Measurements from ENCODE around the gene AGRN.
"Not testable (repeated sequence)": the region's sequence is repeated elsewhere in the genome, so short reads cannot be mapped to it uniquely, and the experiment has no call there.

DNA sequence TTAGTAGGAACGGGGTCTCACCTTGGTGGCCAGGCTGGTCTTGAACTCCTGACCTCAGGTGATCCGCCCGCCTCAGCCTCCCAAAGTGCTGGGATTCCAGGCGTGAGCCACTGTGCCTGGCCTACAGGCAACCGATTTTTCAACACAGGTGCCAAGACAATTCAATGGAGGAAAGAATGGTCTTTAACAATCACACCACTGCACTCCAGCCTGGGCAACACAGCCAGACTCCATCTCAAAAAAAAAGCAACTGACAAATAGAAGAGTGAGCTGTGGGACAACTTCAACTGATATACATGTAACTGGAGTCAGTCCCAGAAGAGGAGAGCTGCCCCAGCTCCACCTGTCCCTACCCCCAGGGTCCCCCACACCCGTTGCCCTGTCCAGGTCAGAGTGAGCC, 25.4 kb upstream of the AGRN start:
- TF ChIP-seq TAF1 (conservative IDR thresholded peaks at IDR 0.05); RAD21 (IDR thresholded peaks at IDR 0.05); GABPA (IDR thresholded peaks at IDR 0.05 in 1 of 2, conservative IDR thresholded peaks at IDR 0.05 in 1 of 2); CTCF (IDR thresholded peaks at IDR 0.05; ENCODE audit: low read depth, low read length, missing input control); YY1 (IDR thresholded peaks at IDR 0.05); SP1 (IDR thresholded peaks at IDR 0.05); REST (IDR thresholded peaks at IDR 0.05): not testable (repeated sequence)
- TF ChIP-seq, protein P1, sequence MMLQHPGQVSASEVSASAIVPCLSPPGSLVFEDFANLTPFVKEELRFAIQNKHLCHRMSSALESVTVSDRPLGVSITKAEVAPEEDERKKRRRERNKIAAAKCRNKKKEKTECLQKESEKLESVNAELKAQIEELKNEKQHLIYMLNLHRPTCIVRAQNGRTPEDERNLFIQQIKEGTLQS (IDR thresholded peaks at IDR 0.05), result not testable (repeated sequence)
